ENCODE data around the gene NGFR.

The NGFR gene

GRCh38 chr17:49555495-49556222, 60.6 kb downstream of the NGFR start:
- Histone ChIP-seq H3K4me1 (ENCODE audit: control insufficient read depth, insufficient read depth, low read length) (peaks cover 22% of the 10 kb centered on the region), H3K9me3 (ENCODE audit: control insufficient read depth, low read length) (no peaks in the 10 kb centered on the region), H3K27me3 (ENCODE audit: control insufficient read depth, insufficient read depth, low read length) (peaks cover 14% of the 10 kb centered on the region), H3K36me3 (ENCODE audit: control insufficient read depth, insufficient read depth, low read length) (no peaks in the 10 kb centered on the region), H3K9ac (ENCODE audit: low read length) (no peak overlapping the region), H3K4me3 (ENCODE audit: low read length) (no peak overlapping the region)

DNA sequence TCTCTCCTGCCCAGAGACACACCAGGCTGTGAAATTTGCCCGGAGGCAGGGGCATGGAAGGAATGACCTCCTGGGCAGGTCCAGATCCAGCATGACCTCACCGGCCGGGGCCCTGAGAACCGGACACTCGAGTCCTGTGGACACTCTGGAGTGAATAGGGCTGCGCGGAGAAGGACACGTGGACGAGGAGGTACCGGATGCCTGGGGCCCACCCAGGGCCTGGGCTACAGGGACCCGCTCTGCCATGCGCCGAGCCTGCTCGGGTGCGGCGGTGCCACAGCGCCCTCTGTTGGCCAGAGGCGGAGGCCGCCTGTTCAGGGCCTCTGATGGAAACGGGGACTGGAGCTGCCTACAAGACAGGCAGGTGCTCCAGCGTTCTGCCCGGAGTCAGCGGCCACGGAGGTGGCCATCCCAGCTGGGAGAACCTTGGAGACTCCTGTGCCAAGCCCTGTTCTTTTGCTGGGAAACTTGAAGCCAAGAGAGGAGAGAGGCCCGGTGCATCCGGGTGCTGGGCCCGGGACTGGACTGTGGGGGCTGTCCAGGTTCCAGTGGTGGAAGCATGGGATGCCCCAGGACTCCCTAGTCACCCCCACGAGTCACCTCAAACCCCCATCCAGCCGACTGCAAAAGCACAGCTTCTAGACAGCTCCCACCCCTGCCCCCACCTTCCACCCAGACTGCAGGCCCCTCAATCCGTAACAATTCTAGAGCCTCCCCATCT, 61.3 kb downstream of the NGFR start:
- peak overlapping the region; percentile 29 for H3K9ac ChIP-seq (ENCODE audit: low read length)
- peaks cover 19% of the 10 kb centered on the region for H3K4me1 ChIP-seq (ENCODE audit: control insufficient read depth, insufficient read depth, low read length)
- H3K27me3 ChIP-seq (ENCODE audit: control insufficient read depth, insufficient read depth, low read length), result peaks cover 14% of the 10 kb centered on the region
- no peaks in the 10 kb centered on the region for H3K9me3 ChIP-seq (ENCODE audit: control insufficient read depth, low read length)
- no peaks in the 10 kb centered on the region for H3K36me3 ChIP-seq (ENCODE audit: control insufficient read depth, insufficient read depth, low read length)
- H3K4me3 ChIP-seq (ENCODE audit: low read length), result no peak overlapping the region

GRCh38 chr17:49557312-49558024, 62.4 kb downstream of the NGFR start:
- Histone ChIP-seq H3K4me1 (ENCODE audit: control insufficient read depth, insufficient read depth, low read length) (peaks cover 8% of the 10 kb centered on the region), H3K4me3 (ENCODE audit: low read length) (no peak overlapping the region), H3K9me3 (ENCODE audit: control insufficient read depth, low read length) (no peaks in the 10 kb centered on the region), H3K27me3 (ENCODE audit: control insufficient read depth, insufficient read depth, low read length) (peaks cover 14% of the 10 kb centered on the region), H3K9ac (ENCODE audit: low read length) (no peak overlapping the region), H3K36me3 (ENCODE audit: control insufficient read depth, insufficient read depth, low read length) (no peaks in the 10 kb centered on the region)

All from mucosa of stomach (tissue), 1 donor.